HCT116 (cell line): ENCODE data around the gene ATP6V0B. TPM values are rescaled to one million over a fixed set of nuclear protein-coding genes. Genes with fewer than 3 reads are reported as not detected.

Experiments used
- ATAC-seq: fragments of 200-7000 bp; cut with Tn5 transposase; 2 replicates; pipeline ENCODE4 v1.9.1; 2020; ENCODE audit warnings: mild to moderate bottlenecking, moderate library complexity
- BruUV-seq: library from RNA; stranded (reverse); fragments of 400-500 nt; replicated peaks from 2 replicates; lab custom pipeline; 2021; lab: Mats Ljungman, UMichigan
- CTCF ChIA-PET: fragments of 300-600 bp; sonication (Branson Sonifier 250); formaldehyde crosslinking; loops from one replicate; lab custom pipeline; 2021; ENCODE audit warnings: antibody characterized with exemption; lab: Charles Lee
- POLR2A ChIA-PET: fragments of 300-600, 350-600 bp; sonication (Branson Sonifier 250); formaldehyde crosslinking; loops from one replicate; lab custom pipeline; 2021; ENCODE audit warnings: antibody characterized with exemption; lab: Charles Lee
- RAD21 ChIA-PET, 2 experiments: fragments of 300-600 bp; sonication (Branson Sonifier 250); formaldehyde crosslinking; loops; one replicate each; lab custom pipeline; 2023; ENCODE audit warnings: low total read pairs in 2 of 2; ENCODE audit not compliant: uncharacterized antibody in 2 of 2, unreplicated experiment in 2 of 2, low non-redundant PET in 1 of 2; lab: Charles Lee
- DNase-seq: peaks from one replicate; pipeline ENCODE4 v3.0.0-alpha.2; 2010; ENCODE audit warnings: low read depth, low spot score
- H2AFZ ChIP-seq: fragments of 200-600 bp; shearing (Covaris generic), sonication (generic); 2 replicates; pipeline ENCODE4 v1.6.1; 2017; ENCODE audit warnings: low read depth, mixed run types, mixed read lengths, antibody characterized with exemption, low read length; ENCODE audit not compliant: poor library complexity, severe bottlenecking
- H3K27ac ChIP-seq: 2 replicates; pipeline ENCODE4 v1.5.1; 2012; ENCODE audit warnings: low read depth, low read length
- H3K27me3 ChIP-seq: fragments of 200-600 bp; sonication (generic); 2 replicates; pipeline ENCODE4 v1.6.1; 2016; ENCODE audit warnings: mixed run types, low read length, mixed read lengths; ENCODE audit not compliant: insufficient read depth
- H3K36me3 ChIP-seq, 2 experiments: fragments of 200-500 bp in 1 of 2; fragments of 200-600 bp in 1 of 2; sonication (Bioruptor generic) in 1 of 2; sonication (generic) in 1 of 2; 2 replicates each; pipeline versions ENCODE4 v1.5.1 to v1.6.1; 2014 to 2016; ENCODE audit warnings: low read length in 2 of 2, inconsistent platforms in 1 of 2, mixed read lengths in 1 of 2, mixed run types in 1 of 2; ENCODE audit not compliant: insufficient read depth in 2 of 2, control insufficient read depth in 1 of 2
- H3K4me1 ChIP-seq, 2 experiments: fragments of 200-600 bp in 1 of 2; sonication (generic) in 1 of 2; 2 replicates each; pipeline versions ENCODE4 v1.5.1 to v1.6.1; 2012 to 2017; ENCODE audit warnings: low read length in 2 of 2, inconsistent platforms in 1 of 2, mild to moderate bottlenecking in 1 of 2, mixed read lengths in 1 of 2, mixed run types in 1 of 2, moderate library complexity in 1 of 2; ENCODE audit not compliant: insufficient read depth in 2 of 2, control insufficient read depth in 1 of 2
- H3K4me2 ChIP-seq: fragments of 200-600 bp; sonication (generic); 2 replicates; pipeline ENCODE4 v1.6.1; 2017; ENCODE audit warnings: mixed run types, low read length, mixed read lengths
- H3K4me3 ChIP-seq, 2 experiments: fragments of 200-600 bp in 1 of 2; sonication (generic) in 1 of 2; replicated peaks in 1 of 2; 2 replicates each; pipeline ENCODE4 v1.5.1; 2011 to 2016; ENCODE audit warnings: low read length in 2 of 2, control low read depth in 1 of 2, low read depth in 1 of 2, mild to moderate bottlenecking in 1 of 2, mixed read lengths in 1 of 2, mixed run types in 1 of 2
- H3K79me2 ChIP-seq: fragments of 200-600 bp; sonication (generic); 2 replicates; pipeline ENCODE4 v1.6.1; 2017; ENCODE audit warnings: mild to moderate bottlenecking, mixed run types, low read length, moderate library complexity, mixed read lengths; ENCODE audit not compliant: insufficient read depth
- H3K9ac ChIP-seq: fragments of 200-600 bp; sonication (generic); 2 replicates; pipeline ENCODE4 v1.6.1; 2016; ENCODE audit warnings: low read length, mixed read lengths
- H3K9me2 ChIP-seq: fragments of 200-600 bp; sonication (generic), shearing (Covaris generic); 2 replicates; pipeline ENCODE4 v1.6.1; 2017; ENCODE audit warnings: mixed run types, mild to moderate bottlenecking, moderate library complexity; ENCODE audit not compliant: insufficient read depth
- H3K9me3 ChIP-seq, 2 experiments: fragments of 200-500 bp in 1 of 2; fragments of 200-600 bp in 1 of 2; sonication (Bioruptor generic) in 1 of 2; sonication (generic) in 1 of 2; 2 replicates each; pipeline ENCODE4 v1.6.1; 2014 to 2017; ENCODE audit warnings: low read length in 2 of 2, mixed read lengths in 2 of 2, inconsistent platforms in 1 of 2, low read depth in 1 of 2, mild to moderate bottlenecking in 1 of 2, mixed run types in 1 of 2, moderate library complexity in 1 of 2; ENCODE audit not compliant: control insufficient read depth in 1 of 2, insufficient read depth in 1 of 2
- H4K20me1 ChIP-seq: fragments of 200-600 bp; sonication (generic), shearing (Covaris generic); 2 replicates; pipeline ENCODE4 v1.6.1; 2017; ENCODE audit warnings: mixed run types, mild to moderate bottlenecking, moderate library complexity; ENCODE audit not compliant: insufficient read depth
- ELF1 ChIP-seq: IDR thresholded peaks from 2 replicates; pipeline ENCODE4 v1.6.1; 2012; ENCODE audit warnings: low read depth, borderline replicate concordance
- MAX ChIP-seq: IDR thresholded peaks from 2 replicates; pipeline ENCODE4 v1.6.1; 2012
- POLR2AphosphoS5 ChIP-seq: IDR thresholded peaks from 2 replicates; pipeline ENCODE4 v1.6.1; 2011; ENCODE audit warnings: mild to moderate bottlenecking, low read depth, low read length, moderate library complexity
- SP1 ChIP-seq: IDR thresholded peaks from 2 replicates; pipeline ENCODE4 v1.6.1; 2012; ENCODE audit warnings: low read depth
- TCF7L2 ChIP-seq: IDR thresholded peaks from 2 replicates; pipeline ENCODE4 v1.7.0; 2011; ENCODE audit warnings: borderline replicate concordance, inconsistent platforms; ENCODE audit not compliant: insufficient read depth, insufficient read length; ENCODE audit errors: extremely low read depth
- YY1 ChIP-seq: IDR thresholded peaks from 2 replicates; pipeline ENCODE4 v1.6.1; 2011; ENCODE audit warnings: low read length, low read depth, moderate library complexity, mild to moderate bottlenecking; ENCODE audit not compliant: insufficient replicate concordance; ENCODE audit errors: extremely low read depth
- ZBTB33 ChIP-seq: IDR thresholded peaks from 2 replicates; pipeline ENCODE4 v1.6.1; 2011; ENCODE audit warnings: mild to moderate bottlenecking, low read length, moderate library complexity; ENCODE audit not compliant: insufficient replicate concordance; ENCODE audit errors: extremely low read depth
- intact Hi-C: fragments of 100-400 bp; cut with micrococcal nuclease; formaldehyde crosslinking; loops from 2 replicates; pipeline ENCODE4 v1.10.0; 2022
- total RNA-seq: library from RNA; stranded (reverse); gene quantifications from one replicate; pipeline ENCODE4 v1.2.1, GENCODE V29; 2021; ENCODE audit not compliant: unreplicated experiment

ATP6V0B gene
- total RNA-seq, 1 experiment from 2014 or later = 122 TPM

GRCh38 chr1:44008259-44008658, 33.5 kb downstream of the ATP6V0B start (continued):
- TF ChIP-seq ZBTB33 (no peak), MAX (no peak), SP1 (no peak), YY1 (no peak)

GRCh38 chr1:44010935-44011471, 36.2 kb downstream of the ATP6V0B start:
- H3K79me2 ChIP-seq = no peaks in the 10 kb centered on the region
- ChIA-PET CTCF (no interaction called here), POLR2A (no interaction called here), RAD21 (no interaction called here)
- H3K27ac ChIP-seq = no peak overlapping the region
- no peak overlapping the region for H3K9ac ChIP-seq
- BruUV-seq = no TSS peak
- H4K20me1 ChIP-seq = no peaks in the 10 kb centered on the region
- H2AFZ ChIP-seq = no peak overlapping the region
- no peak overlapping the region for H3K4me2 ChIP-seq
- ATAC-seq (no peak), DNase-seq (no peak)
- TF ChIP-seq TCF7L2 (no peak), YY1 (no peak), POLR2AphosphoS5 (no peak), ELF1 (no peak)
- H3K27me3 ChIP-seq = no peaks in the 10 kb centered on the region
- H3K9me2 ChIP-seq = no peaks in the 10 kb centered on the region
- intact Hi-C loops = no loop called here
- no peaks in the 10 kb centered on the region for H3K36me3 ChIP-seq
- no peaks in the 10 kb centered on the region for H3K9me3 ChIP-seq
- H3K4me3 ChIP-seq = no peak overlapping the region
- H3K4me1 ChIP-seq = peaks cover 7 to 9% of the 10 kb centered on the region in 2 experiments
